HepG2 (cell line): ENCODE results near the gene SPSB2. TPM values are rescaled to one million over a fixed set of nuclear protein-coding genes. Genes with fewer than 3 reads are reported as not detected.

Source experiments
- BRD4 ChIP-seq: sonication (generic); formaldehyde crosslinking; IDR thresholded peaks from 2 replicates; pipeline ENCODE4 v1.4.0; 2020; ENCODE audit warnings: missing genetic modification reagents
- CHD2 ChIP-seq: IDR thresholded peaks from 2 replicates; pipeline ENCODE4 v1.6.1; 2011; ENCODE audit warnings: low read depth, low read length, improper control_type of control experiment
- GABPB1 ChIP-seq: IDR thresholded peaks from 2 replicates; pipeline ENCODE4 v1.6.1; 2016; ENCODE audit warnings: mild to moderate bottlenecking, missing genetic modification reagents, moderate library complexity, missing compliant biosample characterization
- GATAD1 ChIP-seq: IDR thresholded peaks from 2 replicates; pipeline ENCODE4 v1.6.1; 2016; ENCODE audit warnings: missing genetic modification reagents, missing compliant biosample characterization
- MAZ ChIP-seq, 2 experiments: sonication (generic) in 1 of 2; formaldehyde crosslinking in 1 of 2; IDR thresholded peaks; 2 replicates each; pipeline versions ENCODE4 v1.5.0 to v1.6.1; 2012 to 2020; ENCODE audit warnings: low read depth in 2 of 2, mild to moderate bottlenecking in 2 of 2, borderline replicate concordance in 1 of 2, improper control_type of control experiment in 1 of 2, low read length in 1 of 2, missing genetic modification reagents in 1 of 2, moderate library complexity in 1 of 2
- SMC3 ChIP-seq: IDR thresholded peaks from 2 replicates; pipeline ENCODE4 v1.6.1; 2011; ENCODE audit warnings: low read length, improper control_type of control experiment
- SSRP1 ChIP-seq: IDR thresholded peaks from 2 replicates; pipeline ENCODE4 v1.6.1; 2016; ENCODE audit warnings: control low read depth
- TOE1 ChIP-seq: sonication (generic); formaldehyde crosslinking; IDR thresholded peaks from 2 replicates; pipeline ENCODE4 v1.4.0; 2020; ENCODE audit warnings: mild to moderate bottlenecking, missing genetic modification reagents
- ZFYVE20 ChIP-seq: sonication (generic); formaldehyde crosslinking; IDR thresholded peaks from 2 replicates; pipeline ENCODE4 v1.8.0; 2023; ENCODE audit warnings: low read depth, mild to moderate bottlenecking, moderate library complexity, missing genetic modification reagents, borderline replicate concordance
- ZMYM3 ChIP-seq: sonication (generic); formaldehyde crosslinking; IDR thresholded peaks from 2 replicates; pipeline ENCODE4 v1.5.1; 2020; ENCODE audit warnings: mild to moderate bottlenecking, missing genetic modification reagents
- ZNF253 ChIP-seq: sonication (generic); formaldehyde crosslinking; IDR thresholded peaks from 2 replicates; pipeline ENCODE4 v1.8.0; 2022; ENCODE audit warnings: mild to moderate bottlenecking, missing genetic modification reagents, borderline replicate concordance
- ZNF326 ChIP-seq: sonication (generic); formaldehyde crosslinking; IDR thresholded peaks from 2 replicates; pipeline ENCODE4 v1.4.0; 2020; ENCODE audit warnings: missing genetic modification reagents, borderline replicate concordance
- ZNF549 ChIP-seq: sonication (generic); formaldehyde crosslinking; IDR thresholded peaks from 2 replicates; pipeline ENCODE4 v1.5.0; 2020; ENCODE audit warnings: missing genetic modification reagents
- ZSCAN20 ChIP-seq: sonication (generic); formaldehyde crosslinking; IDR thresholded peaks from 2 replicates; pipeline ENCODE4 v1.4.0; 2020; ENCODE audit warnings: missing genetic modification reagents, mild to moderate bottlenecking, borderline replicate concordance
- polyA plus RNA-seq, 8 experiments: library from polyadenylated mRNA; depleted of rRNA in 3 of 8; stranded (reverse) in 7 of 8; unstranded in 1 of 8; fragments of >200 nt; fragmentation: Illumina TruSeq in 4 of 8; extraction: Trizol in 4 of 8; gene quantifications; 2 replicates each; pipeline versions ENCODE4 v1.2.1 to v1.2.3, GENCODE V29; 2011 to 2016; ENCODE audit warnings: low read depth in 4 of 8, missing spikeins in 1 of 8, mixed read lengths in 1 of 8; ENCODE audit not compliant: insufficient read depth in 1 of 8
- total RNA-seq, 5 experiments: library from RNA; depleted of rRNA; stranded (reverse); fragments of >200 nt; fragmentation: Illumina TruSeq; extraction: Trizol; gene quantifications; 2 replicates each; pipeline ENCODE4 v1.2.3, GENCODE V29; 2016; ENCODE audit warnings: low read depth in 1 of 5
- TF ChIP-seq, protein P1 (sequence below): sonication (generic); formaldehyde crosslinking; IDR thresholded peaks from 2 replicates; pipeline ENCODE4 v1.4.0; 2020; ENCODE audit warnings: mild to moderate bottlenecking, missing genetic modification reagents
- TF ChIP-seq, protein P2 (sequence below): IDR thresholded peaks from 2 replicates; pipeline ENCODE4 v1.6.1; 2016; ENCODE audit warnings: missing genetic modification reagents, missing compliant biosample characterization
- TF ChIP-seq, protein P3 (sequence below): sonication (generic); formaldehyde crosslinking; IDR thresholded peaks from 2 replicates; pipeline ENCODE4 v1.8.1; 2023; ENCODE audit warnings: missing genetic modification reagents, mild to moderate bottlenecking, borderline replicate concordance

The SPSB2 gene
- total and polyA plus RNA-seq, 2 of the 13 experiments (the other 11 are each of a cell fraction or from before 2014, with no cell fraction given), result 2.0 to 6.2 TPM

DNA sequence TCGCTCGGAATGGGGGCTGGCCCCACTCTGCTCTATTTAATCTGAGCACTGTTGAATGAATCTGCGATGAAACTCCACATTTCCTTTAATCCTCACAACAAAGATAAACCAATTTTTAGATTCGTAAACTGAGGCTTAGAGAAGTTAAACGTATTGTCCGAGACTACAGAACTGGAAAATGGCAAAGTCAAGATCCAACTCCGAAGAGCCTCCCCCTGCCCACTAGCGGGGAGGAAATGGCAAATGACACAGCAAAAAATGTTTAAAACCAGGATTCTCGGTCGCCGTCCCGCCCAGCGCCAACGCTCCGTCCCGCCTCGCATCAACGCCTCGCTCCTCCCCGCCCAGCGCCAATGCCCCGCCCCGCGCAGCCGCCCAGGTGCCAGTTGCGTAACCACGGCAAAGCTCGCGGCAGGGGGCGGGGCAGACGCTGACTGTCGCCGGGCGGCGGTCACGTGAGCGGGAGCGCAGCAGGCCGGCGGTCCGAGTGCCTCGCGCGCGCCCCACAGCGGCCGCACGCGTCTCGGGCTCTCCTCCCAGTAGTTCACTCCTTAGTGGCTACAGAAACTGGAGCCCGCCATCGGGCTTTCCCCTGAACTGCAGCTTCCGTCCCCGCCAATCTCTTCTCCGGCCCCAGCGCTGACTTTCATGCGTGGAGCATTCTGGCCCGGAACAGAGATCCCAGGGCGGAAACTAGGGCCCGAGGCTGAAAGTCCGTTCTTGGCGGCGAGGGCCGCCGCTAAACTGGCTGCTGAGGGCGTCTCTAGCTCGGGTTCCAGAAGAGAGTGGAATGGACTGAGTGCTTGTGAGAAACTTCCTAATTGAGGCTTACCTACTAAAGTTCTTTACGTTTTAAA lies 17.9 kb upstream of the SPSB2 start (continued):
- TF ChIP-seq, protein P1, sequence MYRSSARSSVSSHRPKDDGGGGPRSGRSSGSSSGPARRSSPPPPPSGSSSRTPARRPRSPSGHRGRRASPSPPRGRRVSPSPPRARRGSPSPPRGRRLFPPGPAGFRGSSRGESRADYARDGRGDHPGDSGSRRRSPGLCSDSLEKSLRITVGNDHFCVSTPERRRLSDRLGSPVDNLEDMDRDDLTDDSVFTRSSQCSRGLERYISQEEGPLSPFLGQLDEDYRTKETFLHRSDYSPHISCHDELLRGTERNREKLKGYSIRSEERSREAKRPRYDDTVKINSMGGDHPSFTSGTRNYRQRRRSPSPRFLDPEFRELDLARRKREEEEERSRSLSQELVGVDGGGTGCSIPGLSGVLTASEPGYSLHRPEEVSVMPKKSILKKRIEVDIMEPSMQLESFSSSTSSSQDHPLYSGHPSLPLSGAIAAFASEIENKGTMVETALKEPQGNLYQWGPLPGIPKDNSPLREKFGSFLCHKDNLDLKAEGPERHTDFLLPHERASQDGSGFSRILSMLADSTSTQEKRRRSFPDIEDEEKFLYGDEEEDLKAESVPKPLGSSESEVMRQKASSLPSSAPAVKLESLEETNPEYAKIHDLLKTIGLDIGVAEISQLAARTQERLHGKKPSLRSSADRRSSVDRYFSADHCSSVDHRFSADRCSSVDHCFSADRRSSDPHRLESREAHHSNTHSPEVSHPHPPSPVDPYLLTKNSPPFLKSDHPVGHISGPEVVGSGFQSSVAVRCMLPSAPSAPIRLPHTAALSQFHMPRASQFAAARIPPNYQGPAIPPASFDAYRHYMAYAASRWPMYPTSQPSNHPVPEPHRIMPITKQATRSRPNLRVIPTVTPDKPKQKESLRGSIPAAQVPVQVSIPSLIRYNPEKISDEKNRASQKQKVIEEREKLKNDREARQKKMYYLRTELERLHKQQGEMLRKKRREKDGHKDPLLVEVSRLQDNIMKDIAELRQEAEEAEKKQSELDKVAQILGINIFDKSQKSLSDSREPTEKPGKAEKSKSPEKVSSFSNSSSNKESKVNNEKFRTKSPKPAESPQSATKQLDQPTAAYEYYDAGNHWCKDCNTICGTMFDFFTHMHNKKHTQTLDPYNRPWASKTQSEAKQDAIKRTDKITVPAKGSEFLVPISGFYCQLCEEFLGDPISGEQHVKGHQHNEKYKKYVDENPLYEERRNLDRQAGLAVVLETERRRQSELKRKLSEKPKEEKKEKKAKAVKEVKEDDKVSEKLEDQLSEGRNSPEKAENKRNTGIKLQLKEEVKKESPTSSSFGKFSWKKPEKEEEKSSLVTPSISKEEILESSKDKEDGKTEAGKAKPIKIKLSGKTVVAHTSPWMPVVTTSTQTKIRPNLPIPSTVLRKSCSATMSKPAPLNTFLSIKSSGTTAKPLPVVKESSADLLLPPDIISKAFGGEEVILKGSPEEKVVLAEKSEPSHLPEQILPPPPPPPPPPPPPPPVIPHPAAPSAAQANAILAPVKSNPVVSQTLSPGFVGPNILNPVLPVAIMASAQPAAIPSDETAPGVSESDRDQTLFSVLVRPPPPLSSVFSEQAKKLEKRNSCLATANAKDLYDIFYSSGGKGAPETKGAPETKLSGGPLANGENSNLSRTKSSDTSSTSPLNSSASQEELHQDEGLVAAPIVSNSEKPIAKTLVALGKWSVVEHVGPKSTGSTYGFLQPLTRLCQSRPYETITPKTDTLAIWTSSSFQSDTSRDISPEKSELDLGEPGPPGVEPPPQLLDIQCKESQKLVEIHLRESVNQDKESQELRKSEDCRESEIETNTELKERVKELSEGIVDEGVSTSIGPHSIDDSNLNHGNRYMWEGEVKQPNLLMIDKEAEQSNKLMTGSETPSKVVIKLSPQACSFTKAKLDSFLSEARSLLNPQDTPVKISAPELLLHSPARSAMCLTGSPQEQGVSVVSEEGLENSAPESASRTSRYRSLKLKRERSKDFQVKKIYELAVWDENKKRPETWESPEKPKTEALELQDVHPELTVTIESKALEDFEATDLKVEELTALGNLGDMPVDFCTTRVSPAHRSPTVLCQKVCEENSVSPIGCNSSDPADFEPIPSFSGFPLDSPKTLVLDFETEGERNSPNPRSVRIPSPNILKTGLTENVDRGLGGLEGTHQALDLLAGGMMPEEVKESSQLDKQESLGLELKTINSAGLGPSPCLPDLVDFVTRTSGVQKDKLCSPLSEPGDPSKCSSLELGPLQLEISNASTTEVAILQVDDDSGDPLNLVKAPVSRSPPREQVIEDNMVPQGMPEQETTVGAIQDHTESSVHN (CRISPR knock-in tag), result no peak
- TF ChIP-seq SMC3 (peak; percentile 33; the same call in 1 of the 2 replicates), BRD4 (CRISPR knock-in tag) (0 out of 2 replicates have a peak, but pooled peaks have one; percentile 23), ZMYM3 (no peak), ZNF253 (CRISPR knock-in tag) (0 out of 2 replicates have a peak, but pooled peaks have one; percentile 43), ZNF326 (CRISPR knock-in tag) (no peak), MAZ (IDR thresholded peaks at IDR 0.05; ENCODE audit: borderline replicate concordance, low read depth, low read length) (peak; percentile 72), MAZ (CRISPR knock-in tag; IDR thresholded peaks at IDR 0.05; ENCODE audit: low read depth) (peak; percentile 98), ZFYVE20 (no peak), ZSCAN20 (no peak), ZNF549 (no peak), SSRP1 (CRISPR knock-in tag) (no peak), GATAD1 (CRISPR knock-in tag) (peak; percentile 67), CHD2 (no peak), GABPB1 (CRISPR knock-in tag) (peak; percentile 85), TOE1 (CRISPR knock-in tag) (no peak)
- TF ChIP-seq, protein P2, sequence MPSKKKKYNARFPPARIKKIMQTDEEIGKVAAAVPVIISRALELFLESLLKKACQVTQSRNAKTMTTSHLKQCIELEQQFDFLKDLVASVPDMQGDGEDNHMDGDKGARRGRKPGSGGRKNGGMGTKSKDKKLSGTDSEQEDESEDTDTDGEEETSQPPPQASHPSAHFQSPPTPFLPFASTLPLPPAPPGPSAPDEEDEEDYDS, result no peak; the same call in none of the 2 replicates
- TF ChIP-seq, protein P3, sequence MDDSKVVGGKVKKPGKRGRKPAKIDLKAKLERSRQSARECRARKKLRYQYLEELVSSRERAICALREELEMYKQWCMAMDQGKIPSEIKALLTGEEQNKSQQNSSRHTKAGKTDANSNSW, result no peak
